HG02642 (cell line): ENCODE data around the gene HTR3D.
"Not testable (repeated sequence)": the region's sequence is repeated elsewhere in the genome, so short reads cannot be mapped to it uniquely, and the experiment has no call there.

Experiments
- ATAC-seq: cut with Tn5 transposase; IDR thresholded peaks from one replicate; pipeline ENCODE4 v1.9.1; 2021; ENCODE audit warnings: mild to moderate bottlenecking; ENCODE audit not compliant: unreplicated experiment, poor library complexity

Gene HTR3D, protein sequence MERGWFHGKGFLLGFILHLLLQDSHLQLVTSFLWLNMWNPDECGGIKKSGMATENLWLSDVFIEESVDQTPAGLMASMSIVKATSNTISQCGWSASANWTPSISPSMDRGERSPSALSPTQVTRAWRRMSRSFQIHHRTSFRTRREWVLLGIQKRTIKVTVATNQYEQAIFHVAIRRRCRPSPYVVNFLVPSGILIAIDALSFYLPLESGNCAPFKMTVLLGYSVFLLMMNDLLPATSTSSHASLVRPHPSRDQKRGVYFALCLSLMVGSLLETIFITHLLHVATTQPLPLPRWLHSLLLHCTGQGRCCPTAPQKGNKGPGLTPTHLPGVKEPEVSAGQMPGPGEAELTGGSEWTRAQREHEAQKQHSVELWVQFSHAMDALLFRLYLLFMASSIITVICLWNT

DNA sequence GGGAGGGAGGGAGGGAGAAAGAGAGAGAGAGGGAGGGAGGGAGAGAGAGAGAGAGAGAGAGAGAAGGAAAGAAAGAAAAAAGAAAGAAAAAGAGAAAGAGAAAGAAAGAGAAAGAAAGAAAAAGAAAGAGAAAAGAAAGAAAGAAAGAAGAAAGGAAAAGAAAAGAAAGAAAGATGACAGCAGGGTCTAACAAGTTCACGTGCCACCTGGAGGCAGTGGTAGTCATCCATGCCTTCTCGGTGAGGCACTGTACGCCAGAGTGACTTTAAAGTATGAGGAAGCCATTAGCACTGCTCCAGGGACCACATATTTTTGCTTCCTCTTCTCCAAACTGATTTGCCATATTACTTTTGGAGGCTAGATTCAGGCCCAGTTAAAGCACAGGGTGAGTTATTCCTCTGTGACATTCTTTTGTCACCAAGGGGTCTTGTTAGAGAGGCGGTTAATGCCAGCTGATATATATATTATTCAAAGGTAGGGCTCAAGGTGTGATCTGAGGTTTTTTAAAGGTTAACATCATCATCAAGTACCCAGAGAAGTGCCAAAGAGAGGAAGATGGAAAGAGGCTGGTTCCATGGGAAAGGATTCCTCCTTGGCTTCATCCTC lies at the start of gene HTR3D:
TSS of gene HTR3D (plus strand) at position 556 of the 606 bp plus-strand sequence. CDS start at position 556, 0 bp downstream.
- ATAC-seq: no peak

DNA sequence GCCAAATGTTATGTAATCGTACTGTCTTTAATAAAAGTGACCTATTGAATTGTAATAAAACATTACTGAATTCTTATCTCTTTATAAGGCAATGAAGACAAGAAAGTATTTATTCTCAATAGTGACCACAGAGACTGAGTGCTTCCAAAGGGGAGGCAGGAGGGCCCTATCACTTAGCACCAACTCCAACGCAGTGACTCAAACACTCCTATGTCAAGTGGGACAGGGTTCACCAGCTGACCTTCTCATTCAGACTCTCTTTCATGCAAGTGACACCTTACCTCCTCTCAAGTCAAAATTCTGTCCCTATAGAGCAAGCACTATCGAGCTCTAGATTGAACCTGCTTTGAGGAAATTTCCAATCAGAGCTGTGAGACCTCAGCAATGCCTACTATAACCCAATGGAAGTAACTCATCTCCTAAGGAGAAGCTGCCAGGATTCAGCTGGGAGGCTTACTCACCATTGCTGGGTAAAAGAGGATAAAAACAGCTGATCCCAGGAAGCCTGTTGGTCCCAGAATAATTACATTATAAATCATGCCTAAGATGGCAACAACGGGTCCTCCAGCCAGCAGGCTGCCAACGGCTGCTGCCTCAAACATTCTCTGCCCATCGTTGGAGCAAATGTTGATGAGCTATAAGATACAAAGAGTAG lies 49.4 kb upstream of the HTR3D start:
- ATAC-seq: no peak

GRCh38 chr3:183984127-183984740 lies 47.3 kb upstream of the HTR3D start:
- no peak for ATAC-seq

GRCh38 chr3:183984749-183985729 lies 46.5 kb upstream of the HTR3D start:
- ATAC-seq: no peak

DNA sequence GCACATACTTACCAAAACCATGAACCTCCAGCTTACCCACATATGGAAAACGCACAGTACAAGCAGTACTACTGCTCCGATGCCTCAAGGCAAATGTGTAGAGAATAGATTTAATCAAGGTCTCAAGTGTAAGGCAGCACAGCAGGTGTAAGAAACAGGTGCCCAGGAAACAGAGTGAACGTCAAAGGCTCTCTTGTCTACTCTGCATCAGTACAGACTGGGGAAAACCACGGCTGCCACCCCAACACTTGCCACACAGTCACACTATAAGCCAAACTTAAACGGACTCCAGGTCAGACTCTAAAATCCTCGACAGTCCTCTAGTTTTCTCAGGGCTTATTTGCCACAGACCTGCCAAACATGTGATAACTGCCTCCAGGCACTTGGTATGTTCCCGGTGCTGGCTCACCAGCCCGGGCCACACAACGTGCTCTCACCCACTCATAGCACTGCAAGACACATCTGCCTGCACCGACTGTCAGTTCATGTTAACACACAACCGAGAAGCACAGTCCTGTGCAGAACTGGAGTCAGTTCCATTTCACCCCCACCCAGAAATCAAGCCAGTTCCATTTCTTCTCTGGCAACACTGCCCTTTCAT lies 44.4 kb upstream of the HTR3D start:
- no peak for ATAC-seq

DNA sequence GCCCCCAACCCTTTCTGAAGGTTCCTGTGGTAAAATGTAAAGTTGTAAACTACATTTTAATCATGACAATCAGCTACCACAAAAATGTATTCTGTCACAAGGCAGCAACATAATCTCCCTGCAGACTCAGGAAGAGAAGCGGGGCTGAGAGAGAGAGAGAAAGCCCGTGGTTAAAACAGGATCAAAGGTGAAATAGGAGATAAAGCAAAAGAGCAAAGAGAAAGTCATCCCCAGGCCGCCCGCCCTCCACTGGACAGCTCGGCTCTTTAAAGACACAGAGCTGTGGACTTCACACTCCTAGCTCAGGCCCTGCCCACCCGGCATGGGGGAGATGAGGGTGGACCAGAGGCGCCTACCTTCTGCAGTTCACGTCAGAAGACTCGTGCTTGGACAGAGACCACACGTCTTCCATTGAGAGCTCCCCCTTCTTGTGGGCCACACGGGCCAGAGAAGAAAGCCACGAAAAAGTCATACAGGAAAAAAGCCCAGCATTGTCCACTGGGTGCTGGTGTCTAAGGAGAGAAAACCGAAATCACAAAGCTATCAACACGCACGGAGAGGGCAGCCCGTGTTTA lies 43.2 kb upstream of the HTR3D start:
- no peak for ATAC-seq

GRCh38 chr3:183991403-183991802 lies 40.1 kb upstream of the HTR3D start:
- no peak for ATAC-seq

DNA sequence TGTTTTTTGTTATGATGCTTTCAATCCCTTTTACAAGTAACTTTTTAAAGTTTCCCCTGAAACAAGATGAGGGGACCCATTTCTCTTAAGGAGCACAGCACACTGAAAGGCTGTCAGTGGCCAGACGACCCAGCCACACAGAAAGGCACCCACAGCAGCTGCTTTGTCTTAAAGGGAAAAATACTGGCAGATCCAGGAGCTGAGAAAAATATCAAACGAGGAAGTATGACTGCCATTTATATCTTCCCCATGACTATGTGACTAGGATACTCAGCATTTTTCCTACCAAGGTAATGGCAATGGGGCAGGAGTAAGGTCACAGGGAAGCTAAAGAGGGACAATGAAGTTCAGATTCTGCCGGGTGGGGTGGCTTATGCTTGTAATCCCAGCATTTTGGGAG lies 29.8 kb upstream of the HTR3D start:
- ATAC-seq: no peak

DNA sequence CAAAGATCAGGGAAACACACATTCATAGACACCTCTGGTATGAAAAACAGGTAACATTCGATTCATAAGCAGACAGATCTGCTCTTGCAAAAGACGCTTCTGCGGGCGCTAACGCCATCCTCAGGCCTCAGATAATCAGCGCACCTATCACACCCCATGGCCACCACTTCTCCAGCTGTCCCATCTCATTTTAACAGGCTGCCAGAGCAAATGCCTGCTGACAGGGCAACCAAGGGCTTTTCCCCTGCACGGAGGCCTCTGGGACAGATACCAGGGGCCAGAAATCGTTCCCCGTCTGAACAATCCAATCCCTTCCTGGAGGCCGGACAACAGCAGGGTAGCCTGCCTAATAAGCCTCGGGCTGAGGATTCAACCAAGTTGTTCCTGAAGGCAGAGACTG lies 29.1 kb upstream of the HTR3D start:
- ATAC-seq: no peak

- ATAC-seq: no peak
Observed at GRCh38 chr3:184003187-184003967, 28.2 kb upstream of the HTR3D start.

GRCh38 chr3:184004476-184004875 lies 27.1 kb upstream of the HTR3D start:
- no peak for ATAC-seq

- ATAC-seq: peak; percentile 82
Observed at GRCh38 chr3:184005941-184006507, 25.5 kb upstream of the HTR3D start.

DNA sequence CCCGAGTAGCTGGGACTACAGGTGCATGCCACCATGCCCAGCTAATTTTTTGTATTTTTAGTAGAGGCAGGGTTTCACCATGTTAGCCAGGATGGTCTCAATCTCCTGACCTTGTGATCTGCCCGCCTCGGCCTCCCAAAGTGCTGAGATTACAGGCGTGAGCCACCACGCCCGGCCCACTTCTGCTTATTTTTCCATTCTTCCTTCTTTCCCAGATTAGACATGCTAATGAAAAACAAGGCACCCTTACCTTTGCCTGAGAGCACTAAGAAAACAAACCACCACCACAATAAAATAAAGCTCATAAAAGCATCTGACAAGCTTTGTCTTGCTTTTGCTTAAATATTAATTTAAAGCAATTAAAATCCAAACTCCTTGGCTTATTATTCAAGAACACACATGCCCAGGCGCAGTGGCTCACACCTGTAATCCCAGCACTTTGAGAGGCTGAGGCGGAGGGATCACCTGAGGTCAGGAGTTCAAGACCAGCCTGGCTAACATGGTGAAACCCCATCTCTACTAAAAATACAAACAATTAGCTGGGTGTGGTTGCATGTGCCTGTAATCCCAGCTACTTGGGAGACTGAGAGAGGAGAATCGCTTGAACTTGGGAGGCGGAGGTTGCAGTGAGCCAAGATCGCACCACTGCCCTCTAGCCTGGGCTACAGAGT lies 24.3 kb upstream of the HTR3D start:
- not testable (repeated sequence) for ATAC-seq

DNA sequence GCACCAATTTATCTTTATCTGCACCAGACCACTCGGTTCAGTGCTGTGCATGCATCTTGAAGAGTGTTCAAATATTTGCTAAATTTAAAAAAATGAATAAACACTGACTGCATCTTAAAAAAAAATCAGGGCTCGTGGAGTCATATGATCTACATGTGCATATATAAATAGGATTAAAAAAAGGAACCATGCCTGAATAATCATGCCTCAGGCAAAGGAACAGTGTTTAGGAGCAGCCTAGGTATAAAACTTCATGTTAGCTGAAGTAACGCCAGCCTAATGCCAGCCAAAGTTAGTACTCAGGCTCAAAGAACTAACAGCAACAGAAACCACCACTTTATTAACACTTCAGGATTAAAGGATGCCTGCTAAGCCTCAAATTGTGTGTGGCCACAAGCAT lies 23.4 kb upstream of the HTR3D start:
- ATAC-seq: no peak

GRCh38 chr3:184011230-184011876 lies 20.2 kb upstream of the HTR3D start:
- no peak for ATAC-seq

DNA sequence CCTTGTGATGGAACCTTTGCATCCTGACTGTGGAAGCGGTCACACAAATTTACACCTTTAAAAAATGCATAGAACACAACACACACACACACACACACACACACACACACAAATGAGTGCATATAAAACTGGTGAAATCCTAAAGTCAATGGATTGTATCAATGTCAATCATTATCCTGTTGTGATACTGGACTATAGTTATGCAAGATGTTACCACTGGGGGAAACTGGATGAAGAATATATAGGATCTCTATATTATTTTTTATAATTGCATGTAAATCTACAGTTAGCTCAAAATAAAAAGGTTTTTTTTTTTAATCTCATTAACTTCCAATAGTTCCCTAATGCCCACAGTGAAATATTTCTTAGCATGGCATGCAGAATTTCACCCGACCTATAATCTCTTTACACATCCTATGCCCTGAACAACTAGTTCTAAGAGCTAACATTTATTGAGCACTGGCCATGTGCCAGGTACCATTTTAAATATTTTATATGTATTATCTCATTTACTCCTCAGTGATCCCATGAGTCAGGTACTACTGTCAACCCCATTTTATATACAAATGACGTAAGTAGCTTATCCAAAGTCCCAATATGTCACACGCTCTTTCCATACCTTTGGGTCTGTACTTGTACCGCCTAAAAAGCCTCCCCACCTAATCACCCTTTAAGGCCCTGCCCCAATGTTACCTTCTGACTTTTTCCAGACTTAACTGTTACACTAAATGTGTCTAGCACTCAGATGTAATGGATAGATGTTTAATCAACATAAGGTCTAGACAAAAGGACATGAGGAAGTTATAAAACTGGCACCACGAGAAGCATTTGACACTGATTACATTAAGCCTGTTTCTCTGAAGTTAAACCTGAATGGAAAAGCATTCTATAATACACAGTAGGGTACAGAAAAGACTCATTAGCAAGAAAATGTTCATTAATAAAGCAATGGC lies 19.3 kb upstream of the HTR3D start:
- no peak for ATAC-seq
